Heart right ventricle (tissue), 16 donors: ENCODE results near the gene KIF6. TPM values are rescaled to one million over a fixed set of nuclear protein-coding genes. Genes with fewer than 3 reads are reported as not detected.

Experiments used
- ATAC-seq, 8 donors: fragments of 200-7000 bp; cut with Tn5 transposase; one replicate each; pipeline ENCODE4 v1.9.1; 2020; ENCODE audit warnings: mild to moderate bottlenecking in 8 of 8, moderate library complexity in 8 of 8, moderate number of reproducible peaks in 1 of 8
- DNase-seq, 2 donors: peaks; one replicate each; pipeline ENCODE4 v3.0.0-alpha.2; 2020
- H3K27ac ChIP-seq, 10 donors: fragments of 200-600 bp; sonication (generic) in 2 of 10; one replicate each; pipeline versions ENCODE4 v1.5.0 to v1.8.0; 2020 to 2022; ENCODE audit warnings: mild to moderate bottlenecking in 3 of 10
- H3K27me3 ChIP-seq, 7 donors: fragments of 200-600 bp; one replicate each; pipeline ENCODE4 v1.8.0; 2021 to 2022; ENCODE audit warnings: mild to moderate bottlenecking in 2 of 7
- H3K36me3 ChIP-seq, 9 donors: fragments of 200-600 bp; sonication (generic) in 1 of 9; one replicate each; pipeline versions ENCODE4 v1.5.0 to v1.8.0; 2020 to 2022; ENCODE audit warnings: mild to moderate bottlenecking in 2 of 9
- H3K4me1 ChIP-seq, 9 donors: fragments of 200-600 bp; sonication (generic) in 1 of 9; one replicate each; pipeline versions ENCODE4 v1.5.0 to v1.8.0; 2020 to 2022; ENCODE audit warnings: mild to moderate bottlenecking in 4 of 9
- H3K4me3 ChIP-seq, 10 donors: fragments of 200-600 bp; sonication (generic) in 2 of 10; one replicate each; pipeline versions ENCODE4 v1.5.0 to v1.8.0; 2020 to 2022; ENCODE audit warnings: mild to moderate bottlenecking in 7 of 10, moderate library complexity in 2 of 10
- H3K9me3 ChIP-seq, 11 donors: fragments of 200-600 bp in 10 of 11; sonication (generic) in 2 of 11; one replicate each; pipeline versions ENCODE4 v1.5.0 to v1.8.0; 2013 to 2022; ENCODE audit warnings: mild to moderate bottlenecking in 2 of 11, control low read depth in 1 of 11, moderate library complexity in 1 of 11
- CTCF ChIP-seq, 9 donors: fragments of 200-600 bp; sonication (generic) in 2 of 9; IDR thresholded peaks; one replicate each; pipeline versions ENCODE4 v1.5.0 to v1.8.0; 2021 to 2022; ENCODE audit warnings: antibody characterized with exemption in 9 of 9, mild to moderate bottlenecking in 5 of 9, moderate library complexity in 1 of 9
- WGBS, 2 donors: extraction: QIAGEN DNeasy Blood & Tissue Kit; methylation state at CpG; one replicate each; pipeline ENCODE4 v1.1.7; 2013; ENCODE audit warnings: inconsistent platforms in 1 of 2; 5-methylcytosine and 5-hydroxymethylcytosine counted together
- intact Hi-C, 10 donors: fragments of 100-400 bp; cut with DNase I; formaldehyde crosslinking; loops; one replicate each; pipeline versions ENCODE4 v1.11.1 to v1.14.2; 2022
- polyA plus RNA-seq, 2 donors: library from polyadenylated mRNA; stranded (reverse); fragments of 200-250 nt; gene quantifications; one replicate each; pipeline ENCODE4 v1.2.3, GENCODE V29; 2013
- total RNA-seq, 10 donors: library from RNA; stranded (reverse); fragmentation: NEBNext Ultra II Directional in 3 of 10; extraction: Animal tissue kit (Norgen Biotek cat#: 25700) in 3 of 10; gene quantifications; one replicate each; pipeline versions ENCODE4 v1.2.1 to v1.2.4, GENCODE V29; 2021 to 2023
- donor health status: Arrhythmogenic right ventricular cardiomyopathy.
- donor health status: ischemic (EF 13 %, LVEDD 7.1; RV severe dilation, severe dysfunction).
- donor health status: healthy with polysubstance abuse.
- donor health status: DM: no; HTN: yes; CAD: no.
- donor health status: DM: no; HTN: no; CAD: no.
- donor health status: ischemic (EF 25% LVEDD 6.9; RV normal size, moderate dysfunction).
- donor health status: ischemic (EF 25% LVEDD 5.7; RV mildly dilated, moderate dysfunction).
- donor health status: healthy.
- donor health status: DM: yes; HTN: yes; CAD: no.
- donor health status: Ischemic cardiomyopathy.
- donor health status: ischemic (EF 35%, LVEDD 5.7; RV mildly dilated, moderate dysfunction).
- donor health status: nonischemic (EF 11% LVEDD 7.7; RV severe dilation, severe dysfunction).
- donor health status: DM: yes; HTN: yes; CAD: no.
- donor health status: PGD.
- donor health status: ischemic (EF 29% LVEDD 5.4; RV normal size, mild dysfunction).
- donor health status: nonischemic (EF 23%, LVEDD 6.1; RV moderate dilation, normal function).

Gene KIF6
- total and polyA plus RNA-seq, 12 donors: 0.01 to 1.6 (median 0.45) TPM; not detected in 2

- Histone ChIP-seq H3K4me1 (peaks cover 0 to 18% (median 4%) of the 10 kb centered on the region in 9 donors), H3K27me3 (peaks cover 0 to 60% (median 12%) of the 10 kb centered on the region in 7 donors), H3K4me3 (no peak overlapping the region), H3K27ac (no peak overlapping the region), H3K9me3 (no peaks in the 10 kb centered on the region), H3K36me3 (no peaks in the 10 kb centered on the region)
- DNase-seq (no peak), ATAC-seq (no peak)
- intact Hi-C loops: loop anchor here in 2 of 10 donors (2.0 to 5.0 kb wide), 2 partner anchors 205 to 211 kb away; no protein-coding TSS in a partner anchor
- 74 to 81% methylated on average over 10 of the region's 10 CpGs for WGBS, 2 donors
- no peak for TF ChIP-seq CTCF (IDR thresholded peaks at IDR 0.05)
Observed at GRCh38 chr6:39298061-39298460, 427.1 kb downstream of the KIF6 start.

GRCh38 chr6:39296745-39297640 is 428.2 kb downstream of the KIF6 start:
- 31 to 40% methylated on average over 18 of the region's 18 CpGs for WGBS, 2 donors
- Histone ChIP-seq H3K36me3 (no peaks in the 10 kb centered on the region), H3K27ac (no peak overlapping the region), H3K4me3 (no peak overlapping the region), H3K9me3 (no peaks in the 10 kb centered on the region), H3K27me3 (peaks cover 0 to 62% (median 17%) of the 10 kb centered on the region in 7 donors), H3K4me1 (peaks cover 0 to 15% (median 0%) of the 10 kb centered on the region in 9 donors)
- intact Hi-C loops: loop anchor here in 1 of 10 donors (5.0 kb wide), 1 partner anchor 210 kb away; no protein-coding TSS in a partner anchor
- DNase-seq (peak in 1 of 2 donors; percentile 41), ATAC-seq (peak; percentile 41 to 94 (median 70))
- no peak for TF ChIP-seq CTCF (IDR thresholded peaks at IDR 0.05)

DNA sequence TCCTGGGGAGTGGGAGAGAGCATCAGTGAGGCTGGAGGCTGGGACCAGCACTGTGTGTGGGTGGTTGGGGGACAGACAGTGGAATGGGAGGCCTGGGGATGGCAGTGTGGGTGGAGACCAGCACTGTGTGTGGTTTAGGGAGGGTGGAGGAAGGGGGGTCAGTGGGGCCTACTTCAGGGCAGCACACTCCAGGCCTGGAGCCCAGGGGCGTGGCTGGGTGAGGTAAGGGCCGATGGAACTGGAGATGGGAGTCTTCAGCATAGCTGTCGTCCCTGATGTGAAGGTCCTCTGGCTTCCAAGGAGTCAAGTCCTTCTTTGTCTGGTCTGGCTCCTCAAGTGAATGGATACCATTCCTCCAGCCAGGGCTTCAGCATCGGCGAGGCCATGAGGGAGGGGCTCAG is 429.6 kb downstream of the KIF6 start:
- Histone ChIP-seq H3K27ac (no peak overlapping the region), H3K27me3 (peaks cover 0 to 57% (median 10%) of the 10 kb centered on the region in 7 donors), H3K36me3 (no peaks in the 10 kb centered on the region), H3K4me1 (peaks cover 0 to 15% (median 0%) of the 10 kb centered on the region in 9 donors), H3K9me3 (no peaks in the 10 kb centered on the region), H3K4me3 (no peak overlapping the region)
- intact Hi-C loops: loop anchor here in 1 of 10 donors (5.0 kb wide), 1 partner anchor 208 kb away; no protein-coding TSS in a partner anchor
- peak in 3 of 8 donors; percentile 19 to 28 (median 20) for ATAC-seq
- TF ChIP-seq CTCF (IDR thresholded peaks at IDR 0.05): no peak
- WGBS, 2 donors: 49 to 73% methylated on average over 5 of the region's 5 CpGs
- no peak for DNase-seq

DNA sequence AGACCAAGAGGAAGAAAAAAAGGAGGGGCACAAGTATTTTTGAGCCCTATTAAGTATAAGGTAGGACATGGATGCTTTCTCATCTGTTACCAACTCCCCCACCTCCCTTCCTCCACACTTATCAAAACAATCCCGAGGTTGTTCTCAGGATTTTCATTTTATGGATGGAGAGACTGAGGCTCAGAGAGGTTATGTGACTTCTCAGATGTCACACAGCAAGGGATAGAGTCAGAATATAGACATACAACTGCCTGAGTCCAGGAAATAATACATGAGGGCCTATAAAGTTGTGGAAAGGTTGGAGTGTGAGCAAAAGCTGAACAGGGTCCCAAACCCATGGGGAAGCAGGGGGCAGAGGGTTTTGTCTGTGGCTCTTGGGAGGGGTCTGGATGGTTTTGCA is 430.3 kb downstream of the KIF6 start:
- no peak for ATAC-seq
- H3K27me3 ChIP-seq: peaks cover 0 to 56% (median 10%) of the 10 kb centered on the region in 7 donors

More for the DNA sequence above, 430.3 kb downstream of the KIF6 start:
- Histone ChIP-seq H3K36me3 (no peaks in the 10 kb centered on the region), H3K4me1 (peaks cover 0 to 15% (median 0%) of the 10 kb centered on the region in 9 donors), H3K4me3 (no peak overlapping the region), H3K9me3 (no peaks in the 10 kb centered on the region), H3K27ac (no peak overlapping the region)
- intact Hi-C loops: loop anchor here in 1 of 10 donors (5.0 kb wide), 1 partner anchor 208 kb away; no protein-coding TSS in a partner anchor
- no peak for TF ChIP-seq CTCF (IDR thresholded peaks at IDR 0.05)
- DNase-seq: no peak
- 44 to 51% methylated on average over 1 of the region's 1 CpG for WGBS, 2 donors
